Endothelial cell of umbilical vein (primary cell): ENCODE results near the gene PPARD.

ENCODE experiments used
- EZH2 ChIP-seq: IDR thresholded peaks from 2 replicates; pipeline ENCODE4 v1.6.1; 2012; ENCODE audit warnings: borderline replicate concordance, low read depth, mild to moderate bottlenecking, moderate library complexity, low read length, inconsistent platforms; ENCODE audit not compliant: severe bottlenecking
- FOS ChIP-seq: IDR thresholded peaks from 2 replicates; pipeline ENCODE4 v1.6.1; 2011; ENCODE audit warnings: mild to moderate bottlenecking, low read length, moderate library complexity, borderline replicate concordance; ENCODE audit not compliant: insufficient read depth
- JUN ChIP-seq: IDR thresholded peaks from 2 replicates; pipeline ENCODE4 v1.6.1; 2011; ENCODE audit warnings: borderline replicate concordance, low read depth; ENCODE audit not compliant: insufficient read length, insufficient read depth
- MAX ChIP-seq: IDR thresholded peaks from 2 replicates; pipeline ENCODE4 v1.6.1; 2011; ENCODE audit not compliant: insufficient read depth, insufficient read length
- MYC ChIP-seq: IDR thresholded peaks from one replicate; pipeline ENCODE4 v1.6.1; 2011; ENCODE audit warnings: mild to moderate bottlenecking, low read depth, low read length
- POLR2A ChIP-seq: IDR thresholded peaks from 2 replicates; pipeline ENCODE4 v1.6.1; 2012; ENCODE audit warnings: low read depth, mild to moderate bottlenecking, control low read depth, low read length
- POLR2AphosphoS5 ChIP-seq: IDR thresholded peaks from 2 replicates; pipeline ENCODE4 v1.6.1; 2012; ENCODE audit warnings: low read depth, mild to moderate bottlenecking, control low read depth, low read length, moderate library complexity; ENCODE audit not compliant: insufficient read depth
- TF ChIP-seq, protein P1 (sequence below), 2 donors: IDR thresholded peaks; 1 replicate in 1 of 2; 2 replicates in 1 of 2; pipeline ENCODE4 v1.5.1; 2011; ENCODE audit warnings: low read length in 2 of 2, mild to moderate bottlenecking in 2 of 2, moderate library complexity in 2 of 2, control low read depth in 1 of 2, inconsistent platforms in 1 of 2, low read depth in 1 of 2; ENCODE audit not compliant: insufficient read depth in 1 of 2; ENCODE audit errors: extremely low read depth in 1 of 2

GRCh38 chr6:35321091-35321490 is 21.3 kb upstream of the PPARD start:
- TF ChIP-seq POLR2AphosphoS5 (no peak), MAX (no peak), POLR2A (no peak), MYC (no peak), JUN (no peak), FOS (no peak), EZH2 (no peak)
- TF ChIP-seq, protein P1, sequence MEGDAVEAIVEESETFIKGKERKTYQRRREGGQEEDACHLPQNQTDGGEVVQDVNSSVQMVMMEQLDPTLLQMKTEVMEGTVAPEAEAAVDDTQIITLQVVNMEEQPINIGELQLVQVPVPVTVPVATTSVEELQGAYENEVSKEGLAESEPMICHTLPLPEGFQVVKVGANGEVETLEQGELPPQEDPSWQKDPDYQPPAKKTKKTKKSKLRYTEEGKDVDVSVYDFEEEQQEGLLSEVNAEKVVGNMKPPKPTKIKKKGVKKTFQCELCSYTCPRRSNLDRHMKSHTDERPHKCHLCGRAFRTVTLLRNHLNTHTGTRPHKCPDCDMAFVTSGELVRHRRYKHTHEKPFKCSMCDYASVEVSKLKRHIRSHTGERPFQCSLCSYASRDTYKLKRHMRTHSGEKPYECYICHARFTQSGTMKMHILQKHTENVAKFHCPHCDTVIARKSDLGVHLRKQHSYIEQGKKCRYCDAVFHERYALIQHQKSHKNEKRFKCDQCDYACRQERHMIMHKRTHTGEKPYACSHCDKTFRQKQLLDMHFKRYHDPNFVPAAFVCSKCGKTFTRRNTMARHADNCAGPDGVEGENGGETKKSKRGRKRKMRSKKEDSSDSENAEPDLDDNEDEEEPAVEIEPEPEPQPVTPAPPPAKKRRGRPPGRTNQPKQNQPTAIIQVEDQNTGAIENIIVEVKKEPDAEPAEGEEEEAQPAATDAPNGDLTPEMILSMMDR (IDR thresholded peaks at IDR 0.05; ENCODE audit: extremely low read depth in 1 of 2, insufficient read depth in 1 of 2, low read depth in 1 of 2, low read length in 2 of 2): no peak
